Measurements from ENCODE around the gene PCNX3. TPM values are rescaled to one million over a fixed set of nuclear protein-coding genes. Genes with fewer than 3 reads are reported as not detected.

Gene PCNX3
- total and polyA plus RNA-seq, 4 donors, result 13.9 to 53.8 (median 20.4) TPM

DNA sequence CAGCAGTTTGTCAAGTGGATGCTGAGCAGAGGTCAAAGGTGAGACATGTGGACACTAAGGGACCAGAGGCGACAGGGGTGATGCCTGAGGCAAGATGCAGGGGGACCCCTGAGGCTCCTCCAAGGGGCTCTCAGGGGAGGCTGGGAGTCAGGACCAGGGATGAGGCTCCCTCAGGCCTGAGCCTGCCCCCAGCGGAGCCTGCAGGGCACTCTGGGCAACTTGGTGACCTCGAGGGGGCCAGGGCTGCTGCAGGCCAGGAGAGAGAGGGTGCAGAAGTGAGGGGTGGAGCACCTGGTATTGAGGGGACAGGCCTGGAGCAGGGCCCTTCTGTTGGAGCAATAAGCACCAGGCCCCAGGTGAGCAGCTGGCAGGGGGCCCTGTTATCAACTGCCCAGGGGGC is 33.6 kb upstream of the PCNX3 start:
- Histone ChIP-seq H3K4me3 (no peak overlapping the region), H3K9ac (ENCODE audit: insufficient read depth in 1 of 2, low read length in 2 of 2) (no peak overlapping the region), H3K27ac (ENCODE audit: low read depth in 1 of 2, low read length in 1 of 2) (peak overlapping the region in 1 of 2 donors; percentile 12), H3K27me3 (ENCODE audit: control insufficient read depth in 3 of 3, insufficient read depth in 3 of 3, low read length in 2 of 3) (peaks cover 0 to 15% (median 3%) of the 10 kb centered on the region in 3 donors), H3K9me3 (ENCODE audit: control insufficient read depth in 4 of 4, insufficient read depth in 3 of 4, low read length in 3 of 4) (peaks cover 0 to 3% (median 0%) of the 10 kb centered on the region in 4 donors), H3K4me1 (ENCODE audit: control insufficient read depth in 5 of 5, insufficient read depth in 5 of 5, low read length in 5 of 5) (peaks cover 0 to 15% (median 1%) of the 10 kb centered on the region in 5 donors), H3K36me3 (ENCODE audit: control insufficient read depth in 4 of 4, insufficient read depth in 4 of 4, low read length in 4 of 4) (peaks cover 0 to 54% (median 13%) of the 10 kb centered on the region in 4 donors)
- 87 to 91% methylated on average over 3 of the region's 3 CpGs for WGBS, 2 donors
- DNase-seq (no peak), ATAC-seq (ENCODE audit: insufficient read depth, low FRiP score) (no peak)
- TF ChIP-seq, protein P1, sequence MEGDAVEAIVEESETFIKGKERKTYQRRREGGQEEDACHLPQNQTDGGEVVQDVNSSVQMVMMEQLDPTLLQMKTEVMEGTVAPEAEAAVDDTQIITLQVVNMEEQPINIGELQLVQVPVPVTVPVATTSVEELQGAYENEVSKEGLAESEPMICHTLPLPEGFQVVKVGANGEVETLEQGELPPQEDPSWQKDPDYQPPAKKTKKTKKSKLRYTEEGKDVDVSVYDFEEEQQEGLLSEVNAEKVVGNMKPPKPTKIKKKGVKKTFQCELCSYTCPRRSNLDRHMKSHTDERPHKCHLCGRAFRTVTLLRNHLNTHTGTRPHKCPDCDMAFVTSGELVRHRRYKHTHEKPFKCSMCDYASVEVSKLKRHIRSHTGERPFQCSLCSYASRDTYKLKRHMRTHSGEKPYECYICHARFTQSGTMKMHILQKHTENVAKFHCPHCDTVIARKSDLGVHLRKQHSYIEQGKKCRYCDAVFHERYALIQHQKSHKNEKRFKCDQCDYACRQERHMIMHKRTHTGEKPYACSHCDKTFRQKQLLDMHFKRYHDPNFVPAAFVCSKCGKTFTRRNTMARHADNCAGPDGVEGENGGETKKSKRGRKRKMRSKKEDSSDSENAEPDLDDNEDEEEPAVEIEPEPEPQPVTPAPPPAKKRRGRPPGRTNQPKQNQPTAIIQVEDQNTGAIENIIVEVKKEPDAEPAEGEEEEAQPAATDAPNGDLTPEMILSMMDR (IDR thresholded peaks at IDR 0.05; ENCODE audit: control extremely low read depth, extremely low read depth), result no peak

DNA sequence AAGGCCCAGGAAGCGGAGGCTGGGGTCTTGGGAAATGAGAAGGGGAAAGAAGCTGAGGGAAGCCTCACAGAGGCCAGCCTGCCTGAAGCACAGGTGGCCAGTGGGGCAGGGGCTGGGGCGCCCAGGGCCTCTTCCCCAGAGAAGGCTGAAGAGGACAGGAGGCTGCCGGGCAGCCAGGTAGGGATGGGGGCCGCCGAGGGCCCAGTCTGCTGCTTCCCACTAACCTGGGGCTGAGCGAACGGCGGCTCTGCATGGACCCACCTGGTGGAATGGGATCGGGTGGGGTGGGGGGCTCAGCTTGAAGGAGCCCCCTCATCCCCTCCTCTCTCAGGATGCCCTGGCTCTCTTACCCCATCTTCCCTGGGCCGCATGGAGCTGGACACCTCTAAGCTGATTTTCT is 32.0 kb upstream of the PCNX3 start:
- Histone ChIP-seq H3K36me3 (ENCODE audit: control insufficient read depth in 4 of 4, insufficient read depth in 4 of 4, low read length in 4 of 4) (peaks cover 0 to 53% (median 15%) of the 10 kb centered on the region in 4 donors), H3K27me3 (ENCODE audit: control insufficient read depth in 3 of 3, insufficient read depth in 3 of 3, low read length in 2 of 3) (peaks cover 0 to 15% (median 3%) of the 10 kb centered on the region in 3 donors), H3K27ac (ENCODE audit: low read depth in 1 of 2, low read length in 1 of 2) (no peak overlapping the region), H3K9ac (ENCODE audit: insufficient read depth in 1 of 2, low read length in 2 of 2) (no peak overlapping the region), H3K9me3 (ENCODE audit: control insufficient read depth in 4 of 4, insufficient read depth in 3 of 4, low read length in 3 of 4) (peaks cover 0 to 3% (median 0%) of the 10 kb centered on the region in 4 donors), H3K4me3 (no peak overlapping the region), H3K4me1 (ENCODE audit: control insufficient read depth in 5 of 5, insufficient read depth in 5 of 5, low read length in 5 of 5) (peaks cover 0 to 4% (median 0%) of the 10 kb centered on the region in 5 donors)
- ATAC-seq (ENCODE audit: insufficient read depth, low FRiP score) (no peak), DNase-seq (no peak)
- 83 to 96% methylated on average over 6 to 10 of the region's 10 CpGs for WGBS, 2 donors
- TF ChIP-seq, protein P1 (IDR thresholded peaks at IDR 0.05; ENCODE audit: control extremely low read depth, extremely low read depth), result no peak

DNA sequence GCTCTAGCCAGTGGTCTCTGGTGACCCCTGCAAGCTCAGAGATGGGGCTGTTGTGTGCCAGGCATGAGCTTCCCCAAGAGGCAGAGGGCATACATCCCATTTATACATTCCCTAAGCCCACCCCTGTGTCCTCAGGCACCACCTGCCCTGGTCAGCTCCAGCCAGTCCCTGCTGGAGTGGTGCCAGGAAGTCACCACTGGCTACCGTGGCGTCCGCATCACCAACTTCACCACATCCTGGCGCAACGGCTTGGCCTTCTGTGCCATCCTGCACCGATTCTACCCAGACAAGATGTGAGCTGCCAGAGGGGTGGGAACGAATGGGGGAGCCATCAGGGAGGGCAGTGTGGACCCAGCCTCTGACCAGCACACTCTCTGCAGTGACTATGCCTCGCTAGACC is 31.5 kb upstream of the PCNX3 start:
- no peak overlapping the region for H3K9ac ChIP-seq (ENCODE audit: insufficient read depth in 1 of 2, low read length in 2 of 2)
- TF ChIP-seq, protein P1 (IDR thresholded peaks at IDR 0.05; ENCODE audit: control extremely low read depth, extremely low read depth), result no peak
- ATAC-seq (ENCODE audit: insufficient read depth, low FRiP score) (no peak), DNase-seq (no peak)
- 71 to 82% methylated on average over 8 of the region's 8 CpGs for WGBS, 2 donors
- H3K27me3 ChIP-seq (ENCODE audit: control insufficient read depth in 3 of 3, insufficient read depth in 3 of 3, low read length in 2 of 3), result peaks cover 0 to 15% (median 3%) of the 10 kb centered on the region in 3 donors
- no peak overlapping the region for H3K27ac ChIP-seq (ENCODE audit: low read depth in 1 of 2, low read length in 1 of 2)
- H3K36me3 ChIP-seq (ENCODE audit: control insufficient read depth in 4 of 4, insufficient read depth in 4 of 4, low read length in 4 of 4), result peaks cover 0 to 53% (median 15%) of the 10 kb centered on the region in 4 donors
- no peak overlapping the region for H3K4me3 ChIP-seq
- H3K4me1 ChIP-seq (ENCODE audit: control insufficient read depth in 5 of 5, insufficient read depth in 5 of 5, low read length in 5 of 5), result peaks cover 0 to 4% (median 0%) of the 10 kb centered on the region in 5 donors
- peaks cover 0 to 3% (median 0%) of the 10 kb centered on the region in 4 donors for H3K9me3 ChIP-seq (ENCODE audit: control insufficient read depth in 4 of 4, insufficient read depth in 3 of 4, low read length in 3 of 4)

DNA sequence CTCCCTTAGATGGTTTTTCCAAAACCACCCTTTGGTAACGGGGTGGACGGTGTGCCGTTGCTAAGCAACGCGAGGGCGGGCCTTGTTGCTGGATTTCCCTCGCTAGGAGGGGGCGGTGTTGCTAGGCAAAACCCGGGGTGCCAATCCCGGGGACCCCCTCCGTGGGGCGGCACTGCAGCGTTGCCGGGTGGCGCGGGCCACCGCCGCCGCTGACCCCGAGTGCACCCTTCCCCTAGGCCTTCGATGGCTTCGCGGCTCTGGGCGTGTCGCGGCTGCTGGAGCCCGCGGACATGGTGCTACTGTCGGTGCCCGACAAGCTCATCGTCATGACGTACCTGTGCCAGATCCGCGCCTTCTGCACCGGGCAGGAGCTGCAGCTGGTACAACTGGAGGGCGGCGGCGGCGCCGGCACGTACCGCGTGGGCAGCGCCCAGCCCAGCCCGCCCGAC is 30.8 kb upstream of the PCNX3 start:
- Histone ChIP-seq H3K36me3 (ENCODE audit: control insufficient read depth in 4 of 4, insufficient read depth in 4 of 4, low read length in 4 of 4) (peaks cover 0 to 48% (median 14%) of the 10 kb centered on the region in 4 donors), H3K27me3 (ENCODE audit: control insufficient read depth in 3 of 3, insufficient read depth in 3 of 3, low read length in 2 of 3) (peaks cover 0 to 15% (median 3%) of the 10 kb centered on the region in 3 donors), H3K9me3 (ENCODE audit: control insufficient read depth in 4 of 4, insufficient read depth in 3 of 4, low read length in 3 of 4) (peaks cover 0 to 3% (median 0%) of the 10 kb centered on the region in 4 donors), H3K9ac (ENCODE audit: insufficient read depth in 1 of 2, low read length in 2 of 2) (no peak overlapping the region), H3K4me1 (ENCODE audit: control insufficient read depth in 5 of 5, insufficient read depth in 5 of 5, low read length in 5 of 5) (peaks cover 0 to 4% (median 0%) of the 10 kb centered on the region in 5 donors), H3K27ac (ENCODE audit: low read depth in 1 of 2, low read length in 1 of 2) (no peak overlapping the region), H3K4me3 (no peak overlapping the region)
- TF ChIP-seq, protein P1 (IDR thresholded peaks at IDR 0.05; ENCODE audit: control extremely low read depth, extremely low read depth), result no peak
- ATAC-seq (ENCODE audit: insufficient read depth, low FRiP score) (no peak), DNase-seq (peak; percentile 35 to 56 (median 43))
- 75 to 85% methylated on average over 46 of the region's 46 CpGs for WGBS, 2 donors

Measured in lung (tissue), 12 donors.